ENCODE results near the gene PPP1R3D.
"Not testable (repeated sequence)": the region's sequence is repeated elsewhere in the genome, so short reads cannot be mapped to it uniquely, and the experiment has no call there.

Gene PPP1R3D

GRCh38 chr20:59912609-59913008, 27.5 kb downstream of the PPP1R3D start:
- no peak for DNase-seq

- no peak for DNase-seq
Measured at GRCh38 chr20:59911041-59911440, 29.1 kb downstream of the PPP1R3D start.

- no peak for DNase-seq
Measured at GRCh38 chr20:59908855-59909254, 31.2 kb downstream of the PPP1R3D start.

- no peak for DNase-seq
Measured at GRCh38 chr20:59903621-59904020, 36.5 kb downstream of the PPP1R3D start.

- DNase-seq, result no peak
Measured at GRCh38 chr20:59902470-59902869, 37.6 kb downstream of the PPP1R3D start.

- DNase-seq, result no peak
Measured at GRCh38 chr20:59895908-59896307, 44.2 kb downstream of the PPP1R3D start.

GRCh38 chr20:59891581-59891980, 48.5 kb downstream of the PPP1R3D start:
- DNase-seq, result peak; percentile 50

- DNase-seq, result not testable (repeated sequence)
Measured at GRCh38 chr20:59890035-59890434, 50.1 kb downstream of the PPP1R3D start.

- DNase-seq, result no peak
Measured at GRCh38 chr20:59888050-59888449, 52.1 kb downstream of the PPP1R3D start.
